NT2/D1 (cell line): ENCODE measurements around the gene AGPAT3.

Source experiments
- YY1 ChIP-seq: IDR thresholded peaks from 2 replicates; pipeline ENCODE4 v1.6.1; 2011; ENCODE audit not compliant: insufficient read length, insufficient read depth
- ZNF274 ChIP-seq: IDR thresholded peaks from 2 replicates; pipeline ENCODE4 v1.6.1; 2011; ENCODE audit warnings: mild to moderate bottlenecking, low read depth, low read length

GRCh38 chr21:43911935-43912487 lies 47.0 kb downstream of the AGPAT3 start:
- TF ChIP-seq ZNF274, result no peak
- no peak for TF ChIP-seq YY1
